Measurements from ENCODE around the gene ACSS2.

DNA sequence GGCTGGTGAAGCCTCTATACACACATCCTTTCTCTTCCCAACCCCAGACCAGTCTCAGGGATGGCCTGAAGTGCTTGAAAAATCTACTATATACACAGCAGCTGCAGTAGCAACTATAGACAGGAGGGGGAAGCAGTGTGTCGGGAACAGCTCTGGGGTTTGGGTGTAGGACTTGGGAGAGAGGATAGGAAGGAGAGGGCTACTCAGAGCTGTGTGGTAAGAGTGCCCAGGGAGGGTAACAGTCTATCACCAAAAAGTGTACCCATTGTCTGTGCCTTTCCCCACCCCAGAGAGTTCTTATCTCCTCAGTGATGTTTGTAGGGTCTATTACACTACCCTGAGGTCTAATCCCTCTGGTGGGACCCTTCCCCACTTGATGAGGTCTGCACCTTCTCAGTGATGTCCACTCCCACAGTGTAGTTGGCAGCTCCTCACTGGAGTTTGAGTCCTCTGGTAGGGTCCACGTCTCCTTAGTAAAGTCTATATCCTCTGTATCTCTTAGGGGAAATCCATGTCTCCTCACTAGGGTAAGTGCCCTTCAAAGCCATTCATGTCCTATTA lies 2.2 kb upstream of the ACSS2 start:
- TF ChIP-seq, protein P1, sequence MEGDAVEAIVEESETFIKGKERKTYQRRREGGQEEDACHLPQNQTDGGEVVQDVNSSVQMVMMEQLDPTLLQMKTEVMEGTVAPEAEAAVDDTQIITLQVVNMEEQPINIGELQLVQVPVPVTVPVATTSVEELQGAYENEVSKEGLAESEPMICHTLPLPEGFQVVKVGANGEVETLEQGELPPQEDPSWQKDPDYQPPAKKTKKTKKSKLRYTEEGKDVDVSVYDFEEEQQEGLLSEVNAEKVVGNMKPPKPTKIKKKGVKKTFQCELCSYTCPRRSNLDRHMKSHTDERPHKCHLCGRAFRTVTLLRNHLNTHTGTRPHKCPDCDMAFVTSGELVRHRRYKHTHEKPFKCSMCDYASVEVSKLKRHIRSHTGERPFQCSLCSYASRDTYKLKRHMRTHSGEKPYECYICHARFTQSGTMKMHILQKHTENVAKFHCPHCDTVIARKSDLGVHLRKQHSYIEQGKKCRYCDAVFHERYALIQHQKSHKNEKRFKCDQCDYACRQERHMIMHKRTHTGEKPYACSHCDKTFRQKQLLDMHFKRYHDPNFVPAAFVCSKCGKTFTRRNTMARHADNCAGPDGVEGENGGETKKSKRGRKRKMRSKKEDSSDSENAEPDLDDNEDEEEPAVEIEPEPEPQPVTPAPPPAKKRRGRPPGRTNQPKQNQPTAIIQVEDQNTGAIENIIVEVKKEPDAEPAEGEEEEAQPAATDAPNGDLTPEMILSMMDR (IDR thresholded peaks at IDR 0.05) = peak; percentile 51
- no peak for TF ChIP-seq EZH2 (IDR thresholded peaks at IDR 0.05; ENCODE audit: borderline replicate concordance, insufficient read depth, low read depth, low read length, poor library complexity, severe bottlenecking)

All from B cell (primary cell).